Sigmoid colon (tissue), 7 donors: ENCODE results near the gene EIF4G3. TPM values are rescaled to one million over a fixed set of nuclear protein-coding genes. Genes with fewer than 3 reads are reported as not detected.

Experiments used
- DNase-seq: peaks from one replicate; pipeline ENCODE4 v3.0.0-alpha.2; 2019
- H3K27ac ChIP-seq, 4 donors: fragments of 200-600 bp; sonication (generic); one replicate each; pipeline ENCODE4 v1.5.1; 2016 to 2019; ENCODE audit warnings: mild to moderate bottlenecking in 1 of 4
- H3K27me3 ChIP-seq, 3 donors: fragments of 200-600 bp; sonication (generic); one replicate each; pipeline ENCODE4 v1.5.1; 2019; ENCODE audit warnings: mild to moderate bottlenecking in 1 of 3
- H3K36me3 ChIP-seq, 4 donors: fragments of 200-600 bp; sonication (generic); one replicate each; pipeline ENCODE4 v1.5.1; 2016 to 2019
- H3K4me1 ChIP-seq, 4 donors: fragments of 200-600 bp; sonication (generic); one replicate each; pipeline ENCODE4 v1.5.1; 2017 to 2019
- H3K4me3 ChIP-seq, 4 donors: fragments of 200-600 bp; sonication (generic); one replicate each; pipeline ENCODE4 v1.5.1; 2017 to 2019; ENCODE audit warnings: mild to moderate bottlenecking in 2 of 4, moderate library complexity in 1 of 4
- H3K9me3 ChIP-seq, 4 donors: fragments of 200-600 bp in 3 of 4; sonication (generic) in 3 of 4; one replicate each; pipeline versions ENCODE4 v1.5.1 to v1.6.1; 2013 to 2019
- CTCF ChIP-seq, 4 experiments: fragments of 450-650 bp in 3 of 4; fragments of 200-600 bp in 1 of 4; IDR thresholded peaks; one replicate each; pipeline ENCODE4 v1.5.1; 2016 to 2019; ENCODE audit warnings: antibody characterized with exemption in 4 of 4, mild to moderate bottlenecking in 3 of 4, moderate library complexity in 2 of 4
- EP300 ChIP-seq, 4 donors: sonication (generic); formaldehyde crosslinking; IDR thresholded peaks; one replicate each; pipeline ENCODE4 v1.6.1; 2017; ENCODE audit warnings: antibody characterized with exemption in 4 of 4
- POLR2A ChIP-seq, 2 donors: fragments of 450-650 bp; IDR thresholded peaks; one replicate each; pipeline ENCODE4 v1.6.1; 2016; ENCODE audit warnings: antibody characterized with exemption in 2 of 2, mild to moderate bottlenecking in 2 of 2, moderate library complexity in 2 of 2
- POLR2AphosphoS5 ChIP-seq, 4 donors: sonication (generic); formaldehyde crosslinking; IDR thresholded peaks; one replicate each; pipeline ENCODE4 v1.6.1; 2017; ENCODE audit warnings: antibody characterized with exemption in 4 of 4
- WGBS, 2 donors: extraction: QIAGEN DNeasy Blood & Tissue Kit; methylation state at CpG; one replicate each; pipeline ENCODE4 v1.1.7; 2013; 5-methylcytosine and 5-hydroxymethylcytosine counted together
- intact Hi-C: fragments of 100-400 bp; cut with DNase I; formaldehyde crosslinking; loops from one replicate; pipeline ENCODE4 v1.15.1; 2023
- polyA plus RNA-seq, 3 donors: library from polyadenylated mRNA; stranded (reverse); fragments of 200-250 nt; gene quantifications; one replicate each; pipeline ENCODE4 v1.2.3, GENCODE V29; 2013
- total RNA-seq, 4 donors: library from RNA; depleted of rRNA; stranded (reverse); fragments of >200 nt; gene quantifications; one replicate each; pipeline ENCODE4 v1.1.0, GENCODE V29; 2016
- donor health status: healthy with polysubstance abuse.
- donor health status: Bipolar disorder and iron deficiency.
- donor health status: healthy.

Gene EIF4G3
- total and polyA plus RNA-seq, 7 donors, result 13.4 to 65.9 (median 33.5) TPM

- WGBS, 2 donors, result 54 to 56% methylated on average over 1 of the region's 1 CpG
- TF ChIP-seq EP300 (IDR thresholded peaks at IDR 0.05) (no peak), CTCF (IDR thresholded peaks at IDR 0.05) (no peak)
- Histone ChIP-seq H3K4me1 (no peaks in the 10 kb centered on the region), H3K9me3 (no peaks in the 10 kb centered on the region), H3K4me3 (no peak overlapping the region), H3K27ac (no peak overlapping the region), H3K36me3 (peaks cover 0 to 6% (median 2%) of the 10 kb centered on the region in 4 donors), H3K27me3 (no peaks in the 10 kb centered on the region)
- intact Hi-C loops, result no loop called here
- no peak for DNase-seq
These were observed 305.3 kb downstream of the EIF4G3 start for GRCh38 chr1:20871419-20871818.

- no peaks in the 10 kb centered on the region for H3K9me3 ChIP-seq
- peaks cover 0 to 4% (median 2%) of the 10 kb centered on the region in 4 donors for H3K36me3 ChIP-seq
- no peak for TF ChIP-seq POLR2A (IDR thresholded peaks at IDR 0.05)
- no peak for TF ChIP-seq POLR2AphosphoS5 (IDR thresholded peaks at IDR 0.05)
- no peak for TF ChIP-seq CTCF (IDR thresholded peaks at IDR 0.05)
- no peak for TF ChIP-seq EP300 (IDR thresholded peaks at IDR 0.05)
- intact Hi-C loops, result no loop called here
- no peak overlapping the region for H3K4me3 ChIP-seq
- H3K27ac ChIP-seq, result no peak overlapping the region
- no peaks in the 10 kb centered on the region for H3K4me1 ChIP-seq
- no peaks in the 10 kb centered on the region for H3K27me3 ChIP-seq
- 85 to 89% methylated on average over 1 of the region's 1 CpG for WGBS, 2 donors
- no peak for DNase-seq
These were observed 306.0 kb downstream of the EIF4G3 start for GRCh38 chr1:20870718-20871117.

GRCh38 chr1:20868263-20868662 lies 308.4 kb downstream of the EIF4G3 start:
- no peaks in the 10 kb centered on the region for H3K4me1 ChIP-seq
- no peaks in the 10 kb centered on the region for H3K9me3 ChIP-seq
- intact Hi-C loops, result no loop called here
- H3K36me3 ChIP-seq, result peaks cover 6 to 17% (median 11%) of the 10 kb centered on the region in 4 donors
- H3K27ac ChIP-seq, result no peak overlapping the region
- H3K27me3 ChIP-seq, result no peaks in the 10 kb centered on the region
- no peak for DNase-seq
- 95 to 100% methylated on average over 2 of the region's 2 CpGs for WGBS, 2 donors
- no peak overlapping the region for H3K4me3 ChIP-seq
- TF ChIP-seq POLR2AphosphoS5 (IDR thresholded peaks at IDR 0.05) (no peak), POLR2A (IDR thresholded peaks at IDR 0.05) (no peak), EP300 (IDR thresholded peaks at IDR 0.05) (no peak), CTCF (IDR thresholded peaks at IDR 0.05) (no peak)

- H3K9me3 ChIP-seq, result no peaks in the 10 kb centered on the region
- peaks cover 6 to 18% (median 12%) of the 10 kb centered on the region in 4 donors for H3K36me3 ChIP-seq
- no peak overlapping the region for H3K4me3 ChIP-seq
- no peaks in the 10 kb centered on the region for H3K4me1 ChIP-seq
- no peak overlapping the region for H3K27ac ChIP-seq
- TF ChIP-seq POLR2A (IDR thresholded peaks at IDR 0.05), result no peak
- no peak for TF ChIP-seq EP300 (IDR thresholded peaks at IDR 0.05)
- TF ChIP-seq POLR2AphosphoS5 (IDR thresholded peaks at IDR 0.05), result no peak
- no peak for TF ChIP-seq CTCF (IDR thresholded peaks at IDR 0.05)
- no peak for DNase-seq
- intact Hi-C loops, result no loop called here
- H3K27me3 ChIP-seq, result no peaks in the 10 kb centered on the region
These were observed 308.9 kb downstream of the EIF4G3 start for GRCh38 chr1:20867847-20868246.

GRCh38 chr1:20867062-20867461 lies 309.6 kb downstream of the EIF4G3 start:
- intact Hi-C loops, result no loop called here
- peaks cover 6 to 26% (median 13%) of the 10 kb centered on the region in 4 donors for H3K36me3 ChIP-seq
- H3K27ac ChIP-seq, result no peak overlapping the region
- H3K27me3 ChIP-seq, result no peaks in the 10 kb centered on the region
- no peaks in the 10 kb centered on the region for H3K4me1 ChIP-seq
- no peaks in the 10 kb centered on the region for H3K9me3 ChIP-seq
- no peak overlapping the region for H3K4me3 ChIP-seq
- TF ChIP-seq CTCF (IDR thresholded peaks at IDR 0.05) (no peak), EP300 (IDR thresholded peaks at IDR 0.05) (no peak), POLR2AphosphoS5 (IDR thresholded peaks at IDR 0.05) (no peak), POLR2A (IDR thresholded peaks at IDR 0.05) (no peak)
- no peak for DNase-seq
- 45 to 72% methylated on average over 1 of the region's 1 CpG for WGBS, 2 donors
